Globus pallidus (tissue), 1 donor: ENCODE data around the gene CALY.

Experiments
- DNase-seq: peaks from one replicate; pipeline ENCODE4 v3.0.0-alpha.2; 2015; ENCODE audit warnings: low spot score

The CALY gene

DNA sequence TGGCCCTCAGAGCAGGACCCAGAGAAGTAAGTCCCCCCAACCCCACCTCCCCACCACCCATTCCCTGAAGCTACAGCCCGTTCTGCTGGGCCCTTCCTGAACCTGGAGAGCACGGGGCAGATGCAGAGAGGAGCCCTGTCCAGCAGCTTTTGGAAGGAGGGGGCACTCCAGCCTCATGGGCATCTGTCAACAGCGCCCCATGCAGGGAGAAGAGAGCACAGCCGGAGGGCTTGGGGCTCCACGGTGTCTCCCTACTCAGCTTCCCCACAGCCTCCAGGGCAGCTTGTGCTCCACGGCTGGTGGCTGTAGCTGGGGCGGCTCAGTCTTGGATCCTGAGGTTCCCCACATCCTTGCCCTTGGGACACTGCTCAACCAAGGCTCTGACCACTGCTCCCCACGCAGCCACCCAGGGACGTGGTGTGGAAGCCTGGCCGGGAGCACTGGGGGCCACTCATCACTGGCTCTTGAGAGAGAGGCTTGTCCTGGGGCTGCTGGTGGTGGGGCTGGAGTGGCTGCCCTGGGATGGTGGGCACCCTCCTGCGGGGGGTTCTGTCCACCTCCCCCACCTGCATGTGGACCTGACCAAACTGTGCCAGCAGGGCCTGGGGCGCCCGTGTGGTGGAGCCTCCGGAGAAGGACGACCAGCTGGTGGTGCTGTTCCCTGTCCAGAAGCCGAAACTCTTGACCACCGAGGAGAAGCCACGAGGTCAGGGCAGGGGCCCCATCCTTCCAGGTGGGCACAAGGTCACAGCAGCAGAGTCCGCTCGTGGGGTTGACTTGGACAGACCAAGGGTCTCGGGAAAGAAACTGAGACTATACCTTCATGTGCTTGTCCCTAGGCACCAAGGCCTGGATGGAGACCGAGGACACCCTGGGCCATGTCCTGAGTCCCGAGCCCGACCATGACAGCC is 15.0 kb upstream of the CALY start:
- DNase-seq, result no peak

DNA sequence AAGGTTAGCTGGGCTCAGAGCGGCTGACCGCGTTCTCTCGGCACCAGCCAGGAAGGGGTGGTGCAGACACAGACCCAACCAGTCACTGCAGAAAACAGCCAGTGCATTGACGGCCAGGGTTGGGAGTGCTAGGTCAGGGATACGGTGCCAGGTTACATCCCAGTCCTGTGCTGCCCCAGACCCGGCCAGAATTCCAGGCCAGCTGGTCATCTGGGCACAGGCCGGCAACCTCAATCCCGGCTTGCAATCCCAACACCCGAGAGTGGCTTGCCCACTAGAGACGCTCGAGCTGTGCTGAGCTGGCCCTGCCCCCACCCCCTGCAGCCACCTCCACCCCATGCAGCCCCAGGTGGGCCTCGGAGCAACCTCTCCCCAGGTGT is 14.2 kb upstream of the CALY start:
- no peak for DNase-seq

DNA sequence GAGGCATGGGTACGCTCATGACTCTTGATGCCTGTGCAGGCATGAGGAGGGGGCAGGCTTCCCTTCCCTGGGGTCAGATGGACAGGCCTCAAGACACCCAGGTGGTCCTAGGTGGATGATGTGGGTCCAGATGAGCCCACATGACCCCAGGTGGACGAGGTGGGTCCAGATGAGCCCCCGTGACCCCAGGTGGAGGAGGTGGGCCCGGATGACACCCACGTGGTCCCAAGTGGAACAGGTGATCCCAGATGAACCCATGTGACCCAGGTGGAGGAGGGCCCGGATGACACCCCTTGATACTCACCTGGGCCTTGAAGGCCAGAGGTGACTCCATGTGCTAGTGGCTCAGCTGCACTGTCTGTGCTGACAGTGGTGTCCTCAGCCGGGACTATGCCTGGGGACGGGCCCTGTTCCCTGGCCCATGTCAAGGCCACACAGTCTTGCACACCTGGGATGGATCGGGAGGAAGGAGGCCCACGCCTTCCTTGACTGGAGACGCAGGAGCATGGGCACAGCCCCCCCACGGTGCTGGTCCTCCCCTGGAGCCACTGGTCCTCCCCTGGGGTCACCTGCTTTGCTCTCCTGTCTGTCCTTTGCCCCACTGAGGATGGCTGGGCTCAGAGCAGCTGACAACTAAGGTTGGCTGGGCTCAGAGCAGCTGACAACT is 13.7 kb upstream of the CALY start:
- DNase-seq, result no peak

DNA sequence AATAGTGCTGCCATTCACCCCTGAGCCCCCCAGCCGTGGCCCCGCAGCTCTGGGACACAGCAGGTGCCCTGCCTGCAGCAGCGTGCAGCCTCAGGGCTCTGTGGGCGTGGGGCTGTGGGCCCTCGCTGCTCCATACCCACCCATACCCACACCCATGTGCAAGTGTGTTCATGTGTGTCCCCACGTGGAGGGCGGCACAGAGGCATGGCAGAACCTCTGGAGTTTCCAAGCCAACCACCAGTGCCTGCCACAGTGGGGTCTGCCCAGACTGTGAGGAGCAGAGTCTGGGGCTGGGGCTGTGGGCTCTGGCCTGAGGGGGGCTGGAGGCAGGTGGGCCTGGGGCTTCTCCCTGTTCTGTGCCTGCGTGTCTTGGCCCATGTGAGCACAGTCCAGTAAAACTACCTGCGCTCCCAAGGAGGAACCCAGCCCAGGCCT is 12.9 kb upstream of the CALY start:
- no peak for DNase-seq

DNA sequence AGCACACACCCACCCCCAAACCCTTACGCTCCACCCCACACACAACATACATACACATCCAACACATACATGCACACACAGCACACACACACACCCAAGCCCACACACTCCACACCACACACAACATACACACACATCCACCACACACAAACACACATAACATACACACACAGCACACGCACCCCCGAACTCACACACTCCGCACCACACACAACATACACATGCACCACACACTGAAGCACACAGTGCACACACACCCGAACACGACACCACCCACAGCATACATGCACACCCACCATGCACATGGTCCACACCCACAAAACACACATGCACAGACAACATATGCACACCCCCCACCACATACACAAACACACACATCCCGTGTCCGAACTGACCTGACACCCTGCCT is 12.5 kb upstream of the CALY start:
- DNase-seq, result no peak

DNA sequence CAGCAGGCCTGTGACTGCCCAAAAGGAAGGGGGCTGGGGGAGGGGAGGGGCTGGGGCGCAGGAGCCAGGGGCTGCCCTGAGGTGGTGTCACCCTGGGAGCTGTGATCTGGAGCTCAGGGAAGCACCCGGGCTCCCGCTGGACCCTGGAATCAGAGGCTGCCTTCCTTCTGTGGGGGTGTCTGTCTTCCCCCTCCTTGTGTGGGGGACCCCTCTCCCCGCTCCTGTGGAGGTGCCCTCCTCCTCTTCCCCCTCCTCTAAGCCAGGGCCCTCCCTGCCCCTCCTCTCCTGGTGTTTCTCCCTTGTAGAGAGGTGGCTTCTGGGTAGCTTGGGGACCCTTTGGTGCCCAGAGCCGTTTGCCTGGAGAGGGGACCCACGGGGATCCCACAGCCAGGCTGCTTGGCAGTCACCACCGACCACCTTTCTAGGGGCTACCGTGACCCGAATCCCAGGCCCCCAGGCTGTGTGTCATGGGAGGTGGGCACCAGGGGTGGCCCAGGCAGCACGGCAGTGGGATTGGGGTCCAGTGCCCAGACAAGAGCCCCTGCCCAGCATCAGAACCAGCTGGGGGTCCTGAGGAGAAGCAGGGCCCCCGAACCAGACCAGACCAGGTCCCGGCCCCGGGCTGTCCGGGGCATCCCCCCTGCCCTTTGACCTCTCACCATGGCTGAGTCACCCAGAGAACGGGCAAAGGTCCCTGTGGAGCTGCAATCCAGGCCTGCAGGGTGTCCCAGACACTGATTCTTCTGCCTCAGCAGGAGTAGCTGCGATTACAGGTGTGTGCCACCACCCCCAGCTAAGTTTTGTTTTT is 11.2 kb upstream of the CALY start:
- no peak for DNase-seq

DNA sequence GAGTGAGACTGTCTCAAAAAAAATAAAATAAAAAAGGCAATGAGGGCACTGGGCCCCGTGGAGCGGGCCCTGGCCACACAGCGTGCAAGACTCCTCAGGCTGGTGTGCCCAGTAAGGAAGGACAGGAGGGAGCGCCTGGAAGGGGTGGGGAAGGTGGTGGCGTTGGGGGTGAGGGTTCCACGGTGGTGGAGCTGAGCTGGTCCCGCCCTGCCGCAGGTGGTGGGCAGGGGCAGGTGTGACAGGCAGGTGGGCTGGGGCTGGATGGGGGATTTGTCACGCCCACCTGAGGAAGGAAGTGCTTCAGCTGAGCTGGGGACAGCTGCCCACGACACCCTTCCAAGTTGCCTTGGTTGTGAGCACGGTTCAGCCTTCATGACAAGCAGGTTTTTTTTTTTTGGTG is 9.7 kb upstream of the CALY start:
- DNase-seq, result no peak

DNA sequence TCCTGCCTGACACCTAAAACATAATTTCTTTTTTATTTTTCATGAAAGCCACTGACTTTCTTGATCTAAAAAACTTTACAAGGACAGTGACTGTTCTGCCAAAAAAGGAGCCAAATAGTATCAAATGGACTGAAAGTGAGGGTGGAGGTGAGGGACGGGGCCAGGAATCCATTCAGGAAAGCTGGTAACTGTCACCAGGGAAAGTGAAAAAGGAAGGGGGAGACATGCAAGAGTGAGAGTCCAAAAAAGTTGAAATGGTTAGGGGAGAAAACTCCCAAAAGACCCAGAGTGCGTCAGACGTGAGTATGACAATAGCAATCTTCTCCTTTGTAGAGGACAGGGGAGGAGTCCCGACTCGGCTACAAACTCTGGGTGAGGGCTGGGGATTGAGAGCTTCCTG is 7.5 kb upstream of the CALY start:
- DNase-seq, result no peak

DNA sequence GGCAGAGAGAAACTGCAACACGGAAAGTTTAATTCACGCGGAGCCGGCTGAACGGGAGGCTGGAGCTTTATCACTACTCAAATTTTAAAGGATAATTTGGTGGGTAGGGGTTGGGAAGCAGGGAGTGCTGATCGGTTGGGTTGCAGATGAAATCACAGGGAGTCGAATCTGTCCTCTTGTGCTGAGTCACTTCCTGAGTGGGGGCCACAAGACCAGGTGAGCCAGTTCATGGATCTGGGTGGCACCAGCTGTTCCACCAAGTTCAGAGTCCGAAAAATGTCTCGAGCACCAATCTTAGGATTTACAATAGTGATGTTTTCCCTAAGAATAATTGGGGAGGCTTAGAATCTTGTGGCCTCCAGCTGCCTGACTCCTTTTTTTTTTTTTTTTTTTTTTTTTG is 6.9 kb upstream of the CALY start:
- no peak for DNase-seq

DNA sequence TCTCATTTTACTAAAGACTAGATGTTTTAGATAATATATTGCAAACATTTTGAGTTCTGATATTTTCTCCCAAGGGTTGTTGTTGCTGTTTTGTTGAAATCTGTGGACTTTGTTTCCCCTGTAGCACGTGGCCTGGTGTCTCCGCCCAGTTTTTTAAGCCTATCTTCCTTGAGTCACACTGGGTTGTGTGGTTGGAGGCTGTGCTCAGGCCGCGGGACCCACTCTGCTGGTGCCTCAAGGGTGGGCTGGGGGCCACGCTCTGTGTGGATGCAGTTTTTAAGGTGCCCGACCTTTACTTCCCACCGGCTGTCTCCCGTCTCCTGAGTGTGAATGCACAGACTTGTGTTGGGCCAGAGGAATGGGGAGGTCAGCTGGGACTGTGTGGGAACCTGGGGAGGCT is 6.2 kb upstream of the CALY start:
- DNase-seq, result no peak

DNA sequence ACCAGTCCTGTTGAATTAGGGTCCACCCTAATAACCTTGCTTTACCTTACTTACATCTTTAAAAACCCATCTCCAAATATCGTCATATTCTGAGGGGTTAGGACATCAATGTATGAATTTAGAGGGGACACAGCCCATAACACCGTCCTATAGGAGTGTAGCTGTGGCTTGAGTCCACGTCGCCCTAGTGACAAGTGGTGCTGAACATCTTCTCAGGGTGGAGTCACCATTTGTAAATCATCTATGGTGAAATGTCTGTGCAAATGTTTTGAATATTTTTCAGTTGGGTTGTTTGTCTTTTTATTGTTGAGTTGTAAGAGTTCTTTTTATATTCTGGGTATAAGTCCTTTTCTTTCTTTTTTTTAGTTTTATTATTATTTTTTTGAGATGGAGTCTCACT is 5.3 kb upstream of the CALY start:
- no peak for DNase-seq

DNA sequence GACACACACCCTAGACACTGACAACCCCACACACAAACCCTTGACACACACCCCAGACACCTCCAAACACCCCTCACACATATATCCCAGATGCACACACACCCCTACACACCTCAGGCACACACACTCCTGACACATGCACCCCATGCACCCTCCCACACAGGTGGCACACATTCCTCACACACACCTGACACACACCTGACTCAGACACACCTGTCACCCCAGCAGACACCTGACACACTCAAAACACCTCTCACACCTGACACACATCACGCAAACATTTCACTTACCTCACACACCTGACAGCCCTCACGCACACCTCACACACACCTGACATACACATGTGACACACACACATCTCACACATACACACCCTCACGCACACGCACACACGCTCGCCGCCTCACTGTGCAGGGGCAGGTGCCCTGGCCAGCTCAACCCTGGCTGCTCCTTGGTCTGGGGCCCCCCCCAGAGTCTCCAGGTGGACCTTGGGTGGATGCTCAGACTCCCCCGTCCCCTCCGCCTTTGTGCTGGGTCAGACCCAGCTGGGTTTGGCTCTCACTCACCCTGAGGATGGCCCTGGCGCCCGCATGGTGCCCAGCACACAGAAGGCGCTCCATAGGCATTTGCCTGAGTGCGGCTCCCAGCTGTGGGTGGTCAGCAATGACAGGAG is 3.1 kb upstream of the CALY start:
- no peak for DNase-seq

DNA sequence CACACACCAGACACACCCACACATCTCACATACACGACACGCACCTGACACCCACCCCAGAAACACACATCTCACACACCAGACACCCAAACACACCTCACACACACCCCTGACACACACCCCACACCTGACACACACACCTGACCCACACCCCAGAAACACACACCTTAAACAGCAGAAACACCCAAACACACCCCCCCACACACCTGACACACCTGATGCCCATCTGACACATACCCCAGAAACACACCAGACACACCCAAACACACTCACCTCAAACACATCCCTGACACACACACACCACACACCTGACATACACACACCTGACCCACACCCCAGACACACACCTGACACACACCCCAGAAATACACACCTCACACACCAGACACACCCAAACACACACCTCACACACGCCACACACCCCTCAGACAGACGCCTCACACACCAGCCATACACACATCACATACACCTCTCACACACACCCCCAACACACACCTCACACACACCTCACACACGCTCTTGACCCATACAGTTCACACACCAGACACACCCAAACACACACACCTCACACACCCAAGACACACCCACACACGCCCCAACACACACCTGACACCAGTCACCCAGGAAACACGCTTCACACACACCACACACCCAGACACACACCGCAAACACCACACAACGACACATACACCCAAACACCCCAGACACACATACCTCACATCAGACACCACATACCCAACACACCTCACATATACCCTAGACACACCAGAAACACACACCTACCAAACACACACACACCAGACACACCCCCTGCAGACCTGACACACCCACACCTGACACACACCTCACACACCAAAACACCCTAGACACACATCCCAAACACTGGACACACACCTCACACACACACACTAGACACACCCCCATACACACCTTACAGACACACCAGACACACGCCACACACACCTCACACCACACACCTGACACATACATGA is 1.7 kb upstream of the CALY start:
- no peak for DNase-seq

DNA sequence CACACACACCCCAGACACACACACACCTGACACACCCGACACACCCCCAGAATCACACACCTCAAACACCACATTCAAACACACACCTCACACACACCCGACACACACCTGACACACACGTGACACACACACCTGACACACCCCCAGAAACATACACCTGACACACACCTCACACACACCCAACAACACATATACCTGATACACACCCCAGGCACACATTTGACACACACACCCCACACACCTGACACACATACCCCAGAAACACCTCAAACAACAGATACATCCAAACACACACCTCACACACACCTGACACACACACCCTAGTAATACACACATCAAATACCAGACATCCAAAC is 652 bp upstream of the CALY start:
- no peak for DNase-seq

DNA sequence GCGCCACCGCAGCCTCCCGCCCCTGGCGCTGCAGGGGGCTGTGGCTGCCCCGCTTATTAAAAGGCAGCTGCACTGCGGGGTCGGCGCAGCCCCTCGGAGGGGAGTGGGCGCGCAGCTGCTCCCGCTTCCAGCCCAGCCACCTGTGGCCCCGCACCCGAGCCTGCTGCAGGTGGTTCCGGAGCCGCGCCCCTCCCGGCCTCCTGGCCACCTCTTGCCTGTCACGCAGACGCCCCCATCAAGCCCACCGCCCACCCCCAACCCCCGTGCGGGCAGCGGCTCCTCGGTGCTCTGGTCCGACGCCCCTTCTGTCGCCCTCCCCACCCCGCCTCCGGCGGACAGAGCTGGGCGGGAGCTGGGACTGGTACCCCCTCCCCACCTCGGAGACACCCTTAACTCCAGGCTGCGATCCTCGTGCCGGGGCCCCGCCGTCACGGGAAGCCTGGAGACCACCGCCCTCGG is 549 bp downstream of the CALY start:
- DNase-seq, result no peak

DNA sequence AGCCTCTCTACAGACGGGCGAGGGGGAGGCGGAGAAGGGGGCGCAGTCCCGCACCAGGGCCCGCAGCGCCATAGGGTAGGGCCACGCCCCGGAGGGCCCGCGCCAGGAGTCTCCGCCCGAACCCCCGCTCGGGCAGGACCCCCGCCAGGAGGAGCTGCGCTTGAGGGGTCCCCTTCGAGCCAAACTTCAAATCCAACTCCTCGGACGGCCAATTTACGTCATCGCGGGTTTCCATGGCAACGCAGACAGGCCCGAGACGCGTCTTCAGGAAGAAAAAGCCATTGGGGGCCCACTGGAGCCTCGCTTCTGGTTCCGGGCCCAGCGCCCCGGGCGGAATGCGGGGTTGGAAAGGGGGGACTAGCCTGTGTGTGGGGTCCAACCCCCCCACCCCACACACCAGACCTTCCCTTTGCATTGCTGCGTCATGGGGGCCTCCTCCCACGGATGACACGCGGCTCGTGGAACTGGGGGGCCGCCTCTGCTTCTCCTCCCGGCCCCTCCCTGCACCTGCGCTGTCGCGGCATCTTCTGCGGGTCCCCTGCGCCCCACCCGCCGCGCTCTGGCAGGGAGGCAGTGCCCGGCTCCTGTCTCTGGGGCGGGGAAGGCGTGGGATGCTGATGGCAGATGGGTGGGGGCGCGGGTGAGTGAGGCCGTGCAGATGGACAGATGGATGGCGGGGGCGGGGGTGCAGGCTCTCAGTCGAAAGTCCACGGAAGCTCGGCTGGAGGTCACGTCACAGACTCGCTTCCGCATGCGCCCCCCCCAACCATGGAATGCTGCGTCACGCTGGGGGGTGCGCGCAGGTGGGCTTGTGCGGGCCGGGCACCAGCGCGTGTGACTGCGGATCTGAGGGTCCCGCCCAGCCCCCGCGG is 1.2 kb downstream of the CALY start:
- DNase-seq, result no peak

DNA sequence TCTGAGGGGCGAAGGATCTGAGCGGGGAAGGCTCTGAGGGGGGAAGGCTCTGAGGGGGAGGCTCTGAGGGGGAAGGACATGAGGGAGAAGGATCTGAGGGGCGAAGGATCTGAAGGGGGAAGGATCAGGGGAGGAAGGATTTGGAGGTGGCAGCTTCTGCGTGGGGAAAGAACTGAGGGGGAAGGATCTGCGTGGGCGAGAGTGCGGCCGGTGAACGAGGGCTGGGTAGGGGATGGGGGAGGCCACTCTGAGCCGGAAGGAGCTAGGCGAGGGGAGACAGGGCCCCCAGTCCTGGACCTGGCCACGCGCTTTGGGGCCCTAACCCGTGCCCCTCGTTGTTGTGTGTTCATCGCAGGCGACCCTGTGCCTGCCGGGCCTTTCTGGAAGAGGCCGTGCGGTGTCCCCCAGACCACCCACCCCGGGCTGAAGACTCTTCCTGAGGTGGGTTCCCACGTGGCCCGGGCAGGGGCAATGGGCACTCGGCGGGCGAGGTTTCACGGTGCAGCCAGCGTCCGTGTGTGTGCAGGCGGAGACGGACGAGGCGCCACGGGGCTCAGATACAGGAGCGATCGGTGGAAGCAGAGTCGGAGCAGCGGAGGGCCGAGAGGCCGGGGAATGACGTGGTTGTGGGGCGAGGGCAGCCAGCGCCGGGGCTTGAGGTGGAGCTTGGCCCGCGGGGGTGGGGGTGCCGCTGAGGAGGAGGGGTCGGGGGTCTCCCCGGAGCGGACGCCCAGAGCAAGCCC is 2.0 kb downstream of the CALY start:
- no peak for DNase-seq

DNA sequence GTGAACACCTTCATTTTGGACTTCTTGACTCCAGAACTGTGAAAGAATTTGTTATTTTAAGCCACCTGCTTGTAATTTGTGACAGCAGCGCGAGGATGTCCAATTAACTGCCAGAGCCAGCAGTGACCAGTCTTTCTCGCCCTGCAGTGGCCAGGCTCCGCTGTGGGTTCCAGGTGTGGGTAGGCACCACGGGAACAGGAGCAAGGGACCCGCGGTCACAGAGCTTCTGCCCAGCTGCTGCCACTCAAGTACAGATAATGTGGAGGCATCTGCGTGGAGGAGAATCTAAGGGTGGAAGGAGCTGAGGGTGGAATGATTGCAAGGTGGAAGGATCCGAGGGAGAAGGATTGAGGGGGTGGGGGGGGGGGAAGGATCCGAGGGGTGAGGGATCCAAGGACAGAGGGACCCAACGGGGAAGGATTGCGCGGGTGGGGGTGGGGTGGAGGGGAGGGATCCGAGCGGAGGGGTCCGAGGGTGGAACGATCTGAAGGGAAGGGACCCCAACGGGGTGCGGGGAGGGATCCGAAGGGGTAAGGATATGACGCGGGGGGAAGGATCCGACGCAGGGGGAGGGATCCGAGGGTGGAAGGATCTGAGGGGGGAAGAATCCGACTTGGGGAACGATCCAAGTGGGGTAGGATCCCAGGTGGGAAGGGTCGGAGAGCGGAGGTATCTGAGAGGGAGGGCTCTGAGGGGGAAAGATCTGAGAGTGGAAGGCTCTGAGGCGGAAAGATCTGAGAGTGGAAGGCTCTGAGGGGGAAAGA is 3.6 kb downstream of the CALY start:
- no peak for DNase-seq
